Head of caudate nucleus (tissue), 42 donors: Measurements from ENCODE around the gene PTPRM.
"Not testable (repeated sequence)": the region's sequence is repeated elsewhere in the genome, so short reads cannot be mapped to it uniquely, and the experiment has no call there.

Source experiments
- DNase-seq, 42 donors: peaks; one replicate each; pipeline versions ENCODE4 v3.0.0 to v3.0.0-alpha.2; 2020 to 2021; ENCODE audit warnings: mixed read lengths in 7 of 42
- intact Hi-C: fragments of 100-400 bp; cut with DNase I; formaldehyde crosslinking; loops from one replicate; pipeline ENCODE4 v1.15.0; 2022

The PTPRM gene

DNA sequence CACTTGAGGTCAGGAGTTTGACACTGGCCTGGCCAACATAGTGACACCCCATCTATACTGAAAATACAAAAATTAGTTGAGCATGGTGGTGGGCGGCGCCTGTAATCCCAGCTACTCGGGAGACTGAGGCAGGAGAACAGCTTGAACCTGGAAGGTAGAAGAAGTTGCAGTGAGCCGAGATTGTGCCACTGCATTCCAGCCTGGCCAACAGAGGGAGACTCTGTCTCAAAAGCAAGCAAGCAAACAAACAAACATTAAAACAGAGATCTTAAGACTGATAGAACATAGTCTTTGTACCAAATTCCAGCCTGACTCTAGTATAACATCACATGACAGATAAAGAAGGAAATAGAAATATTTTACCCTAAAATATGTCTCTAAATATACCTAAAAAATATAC lies 168.1 kb downstream of the PTPRM start:
- intact Hi-C loops = loop anchor here (10.0 kb wide), 1 partner anchor 170 kb away; the partner anchor contains the start of gene PTPRM
- no peak for DNase-seq

DNA sequence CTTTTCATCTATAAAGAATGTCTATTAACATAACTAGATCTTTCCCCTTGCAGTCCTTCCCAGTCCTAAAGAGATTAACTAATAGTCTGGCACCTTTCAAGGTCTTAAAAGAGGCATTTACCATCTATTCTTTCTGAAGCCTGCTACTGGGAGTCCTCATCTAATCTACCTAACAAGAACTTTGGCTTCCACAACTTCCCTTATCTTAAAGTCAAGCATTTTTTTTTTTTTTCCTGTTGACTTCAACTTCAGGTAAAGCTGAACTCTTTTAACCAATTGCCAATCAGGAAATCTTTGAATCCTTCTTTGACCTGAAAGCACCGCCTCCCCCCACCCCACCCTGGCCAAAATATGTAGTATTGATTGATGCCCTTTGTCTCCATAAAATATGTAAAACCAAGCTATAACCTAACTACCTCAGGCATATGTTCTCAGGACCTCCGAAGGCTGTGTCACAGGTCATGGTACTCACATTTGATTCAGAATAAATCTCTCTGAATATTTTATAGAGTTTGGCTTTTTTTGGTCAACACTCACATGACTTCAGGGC lies 168.6 kb downstream of the PTPRM start:
- intact Hi-C loops = loop anchor here (10.0 kb wide), 1 partner anchor 171 kb away; the partner anchor contains the start of gene PTPRM
- DNase-seq = no peak

DNA sequence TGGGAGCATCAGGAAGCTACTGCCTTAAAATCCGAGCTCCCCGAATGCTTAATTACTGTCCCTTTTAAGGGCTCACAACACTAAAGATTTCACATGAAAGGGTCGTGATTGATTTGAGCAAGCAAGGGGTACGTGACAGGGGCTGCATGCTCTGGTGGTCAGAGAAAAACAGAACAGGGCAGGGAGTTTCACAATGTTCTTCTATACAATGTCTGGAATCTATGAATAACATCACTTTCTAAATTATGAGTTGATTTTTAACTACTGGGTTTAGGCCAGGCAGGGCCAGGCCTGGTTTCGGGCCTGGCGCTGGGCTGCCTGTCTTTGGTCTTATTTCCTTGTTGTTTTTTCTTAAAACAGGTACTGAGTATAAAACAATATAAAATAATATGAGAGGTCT lies 169.4 kb downstream of the PTPRM start:
- intact Hi-C loops = loop anchor here (10.0 kb wide), 1 partner anchor 172 kb away; the partner anchor contains the start of gene PTPRM
- not testable (repeated sequence) for DNase-seq

- DNase-seq = no peak
- intact Hi-C loops = loop anchor here (10.0 kb wide), 1 partner anchor 173 kb away; the partner anchor contains the start of gene PTPRM
Observed at GRCh38 chr18:7737550-7737949, 170.4 kb downstream of the PTPRM start.

DNA sequence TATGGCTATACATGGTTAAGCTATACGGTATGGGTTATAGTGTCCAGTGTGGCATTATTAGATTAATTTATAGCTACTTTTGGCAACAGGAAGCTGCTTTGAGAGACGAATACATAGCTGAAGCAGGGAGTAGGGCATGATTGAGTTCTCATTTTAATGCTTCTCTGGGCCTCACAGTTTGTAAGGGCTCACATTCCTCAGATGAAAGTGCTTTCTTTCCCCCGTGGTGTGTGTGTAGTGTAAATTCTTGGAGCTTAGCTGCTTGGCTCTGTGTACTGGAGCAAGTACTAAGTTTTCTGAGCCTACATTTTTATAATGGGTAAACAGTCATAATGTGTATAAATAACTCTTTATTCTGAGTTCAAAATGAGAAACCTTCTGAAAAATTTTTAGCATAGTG lies 173.7 kb downstream of the PTPRM start:
- DNase-seq = no peak
- intact Hi-C loops = no loop called here

DNA sequence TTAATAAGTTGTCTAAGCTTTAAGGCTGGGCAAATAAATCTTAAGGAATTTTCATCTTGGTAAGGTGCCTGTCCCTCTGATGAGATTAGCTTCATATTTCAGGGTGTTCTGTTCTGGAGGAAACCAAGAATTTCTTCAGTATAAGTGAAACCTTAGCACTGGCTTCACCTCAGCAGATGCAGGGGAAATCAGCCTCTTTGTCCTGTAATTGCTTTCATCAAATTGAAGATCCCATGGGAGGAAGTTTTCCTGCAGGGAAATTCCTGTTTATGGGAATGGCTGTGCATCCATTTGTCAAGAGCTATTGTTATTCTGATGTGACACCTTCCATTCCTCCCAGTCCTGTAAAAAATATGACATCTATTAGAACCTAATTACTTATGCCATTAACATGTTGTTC lies 174.5 kb downstream of the PTPRM start:
- intact Hi-C loops = no loop called here
- no peak for DNase-seq

- intact Hi-C loops = no loop called here
- DNase-seq = no peak
Observed at GRCh38 chr18:7742224-7742623, 175.1 kb downstream of the PTPRM start.

GRCh38 chr18:7743256-7743655 lies 176.1 kb downstream of the PTPRM start:
- intact Hi-C loops = no loop called here
- no peak for DNase-seq

DNA sequence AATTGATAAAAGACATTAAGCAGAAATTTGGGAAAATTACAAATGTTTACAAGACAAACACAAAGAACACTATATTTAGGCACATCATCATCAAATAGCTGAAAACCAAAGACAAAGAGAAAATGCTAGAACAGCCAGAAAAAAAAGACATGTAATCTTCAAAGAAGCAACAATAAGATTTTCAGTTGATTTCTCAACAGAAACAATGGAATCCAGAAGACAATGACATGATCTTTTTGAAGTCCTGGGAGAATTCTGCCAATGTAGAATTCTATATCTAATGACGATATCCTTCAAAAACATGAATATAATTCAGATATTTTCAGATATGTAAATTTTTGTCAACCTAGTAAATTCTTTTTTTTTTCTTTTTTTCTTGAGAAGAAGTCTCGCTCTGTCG lies 179.0 kb downstream of the PTPRM start:
- no peak for DNase-seq

GRCh38 chr18:7748251-7749007 lies 181.3 kb downstream of the PTPRM start:
- DNase-seq = no peak
- intact Hi-C loops = no loop called here

More for the DNA sequence above, 179.0 kb downstream of the PTPRM start:
- intact Hi-C loops = no loop called here

DNA sequence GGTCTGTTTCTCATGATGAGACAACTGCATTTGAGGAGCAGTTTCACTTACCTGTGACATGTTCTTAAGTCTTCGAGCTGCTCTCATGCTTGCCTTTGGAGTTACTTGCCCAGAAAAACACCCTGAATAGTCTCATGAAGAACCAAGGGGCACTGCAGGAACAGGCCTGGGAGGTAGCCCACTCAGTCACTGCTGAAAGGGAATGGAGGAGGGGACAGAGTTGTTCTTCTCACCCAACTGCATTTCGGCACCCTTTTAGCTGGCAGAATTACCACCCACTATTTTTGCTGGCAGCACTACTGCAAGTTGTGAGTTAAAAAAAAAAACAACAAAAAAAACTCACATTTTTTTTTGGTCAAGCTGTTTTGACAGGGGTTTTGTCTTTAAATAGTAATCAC lies 181.9 kb downstream of the PTPRM start:
- no peak for DNase-seq
- intact Hi-C loops = no loop called here

GRCh38 chr18:7749510-7749981 lies 182.4 kb downstream of the PTPRM start:
- intact Hi-C loops = no loop called here

DNA sequence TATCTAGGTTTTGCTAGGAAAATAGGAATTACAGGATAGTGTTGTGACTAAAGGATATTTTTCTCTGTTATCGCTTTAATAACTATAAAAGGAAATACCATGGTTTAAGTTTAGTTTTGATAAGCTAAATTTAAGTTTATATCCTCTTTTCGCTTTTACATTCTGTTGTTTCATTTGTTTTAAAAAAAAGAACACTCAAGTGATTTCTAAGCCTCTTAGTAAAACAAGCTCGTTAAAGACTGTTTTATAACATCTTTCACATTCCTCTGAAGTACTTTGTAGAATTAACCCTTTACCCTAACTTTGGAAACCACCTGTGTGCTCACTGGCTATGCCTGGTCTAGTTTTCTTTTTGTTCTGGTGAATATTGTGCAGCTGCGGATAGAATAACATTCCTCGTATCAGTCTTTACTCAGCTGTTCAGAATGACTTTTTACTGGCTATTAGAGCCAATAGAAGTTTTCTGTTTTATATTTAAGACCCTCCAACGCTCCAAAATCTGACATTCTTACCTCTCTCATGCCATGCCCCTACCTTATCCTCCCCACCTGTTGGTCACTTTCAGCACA lies 183.1 kb downstream of the PTPRM start:
- intact Hi-C loops = no loop called here
- DNase-seq = no peak

More at GRCh38 chr18:7749510-7749981, 182.4 kb downstream of the PTPRM start:
- no peak for DNase-seq

- intact Hi-C loops = no loop called here
- no peak for DNase-seq
Observed at GRCh38 chr18:7750966-7751365, 183.8 kb downstream of the PTPRM start.

DNA sequence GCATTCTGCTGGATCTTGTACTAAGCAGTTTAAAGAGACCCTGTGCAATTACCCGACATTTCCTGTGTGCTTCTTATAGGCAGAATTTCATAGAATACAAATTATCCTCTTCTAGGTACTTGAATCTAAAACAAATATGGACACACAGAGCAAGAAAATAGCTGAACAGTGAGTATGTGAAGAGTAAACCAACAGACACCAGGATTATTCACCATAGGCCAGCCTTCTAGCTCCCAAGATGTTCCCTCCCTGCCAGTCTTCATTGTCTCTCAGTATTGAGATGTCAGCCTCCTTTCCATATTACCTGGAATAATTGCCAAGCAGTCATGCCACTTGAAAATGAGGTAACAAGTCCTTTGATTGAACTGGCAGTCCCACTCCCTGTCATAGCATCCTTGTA lies 187.1 kb downstream of the PTPRM start:
- DNase-seq = no peak
- intact Hi-C loops = no loop called here

- intact Hi-C loops = no loop called here
- DNase-seq = no peak
Observed at GRCh38 chr18:7754725-7755181, 187.6 kb downstream of the PTPRM start.

DNA sequence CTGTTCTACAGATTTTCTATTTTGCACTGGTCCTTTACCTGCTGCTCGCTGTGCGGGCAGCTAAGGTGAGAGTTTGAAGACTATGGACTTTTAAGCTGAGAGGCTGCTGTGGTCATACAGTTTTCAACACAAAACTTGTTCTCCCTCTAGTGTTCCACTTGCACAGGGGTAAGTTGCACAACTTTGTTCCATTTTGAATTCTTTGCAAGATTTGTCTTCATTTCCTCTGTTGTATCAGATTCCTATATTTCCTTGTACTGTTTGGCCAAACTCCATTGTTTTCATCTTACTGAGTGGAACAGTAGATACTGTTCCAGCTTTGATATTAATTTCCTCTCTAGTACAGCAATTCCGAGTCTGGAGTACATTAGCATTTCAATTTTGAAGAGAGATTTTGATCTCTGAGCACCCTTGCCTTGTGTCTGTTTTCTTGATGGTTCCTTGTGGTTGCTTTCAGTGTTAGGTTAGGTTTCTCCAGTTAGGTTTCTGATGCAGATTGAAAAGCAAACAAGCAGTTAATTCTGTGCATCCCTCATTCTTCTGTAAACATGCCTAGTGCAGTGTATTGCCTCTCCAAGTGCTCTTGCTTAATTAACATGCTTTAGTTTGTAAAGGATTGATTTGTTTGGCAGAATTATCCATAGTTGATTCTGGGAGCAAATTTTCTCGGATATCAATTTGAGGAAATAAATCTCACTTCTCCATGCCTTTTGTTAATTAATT lies 188.8 kb downstream of the PTPRM start:
- intact Hi-C loops = no loop called here

GRCh38 chr18:7757175-7757574 lies 190.1 kb downstream of the PTPRM start:
- DNase-seq = no peak
- intact Hi-C loops = no loop called here

More for the DNA sequence above, 188.8 kb downstream of the PTPRM start:
- DNase-seq = no peak

GRCh38 chr18:7758764-7759163 lies 191.6 kb downstream of the PTPRM start:
- no peak for DNase-seq

More at GRCh38 chr18:7758764-7759163, 191.6 kb downstream of the PTPRM start:
- intact Hi-C loops = no loop called here
